ENCODE measurements around the gene VWF.

DNA sequence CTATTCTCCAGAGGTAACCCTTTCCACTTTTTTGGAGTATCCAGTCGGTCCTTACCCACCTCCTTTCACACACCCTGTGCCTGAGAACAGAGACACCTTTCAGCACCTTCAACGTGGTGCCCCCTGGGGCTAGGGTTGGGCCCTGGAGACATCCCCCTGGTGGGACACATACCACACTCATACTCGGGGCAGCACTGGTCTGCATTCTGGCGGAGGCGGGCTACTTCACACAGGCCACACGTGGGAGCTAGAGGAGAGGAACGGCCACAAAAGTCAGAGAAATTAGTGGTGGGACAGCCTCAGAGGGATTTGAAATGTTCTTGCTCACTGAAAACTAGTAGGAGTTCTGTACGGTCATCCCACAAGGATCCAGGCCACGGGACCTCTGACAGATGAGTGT, 139.6 kb downstream of the VWF start:
- TF ChIP-seq, protein P1, sequence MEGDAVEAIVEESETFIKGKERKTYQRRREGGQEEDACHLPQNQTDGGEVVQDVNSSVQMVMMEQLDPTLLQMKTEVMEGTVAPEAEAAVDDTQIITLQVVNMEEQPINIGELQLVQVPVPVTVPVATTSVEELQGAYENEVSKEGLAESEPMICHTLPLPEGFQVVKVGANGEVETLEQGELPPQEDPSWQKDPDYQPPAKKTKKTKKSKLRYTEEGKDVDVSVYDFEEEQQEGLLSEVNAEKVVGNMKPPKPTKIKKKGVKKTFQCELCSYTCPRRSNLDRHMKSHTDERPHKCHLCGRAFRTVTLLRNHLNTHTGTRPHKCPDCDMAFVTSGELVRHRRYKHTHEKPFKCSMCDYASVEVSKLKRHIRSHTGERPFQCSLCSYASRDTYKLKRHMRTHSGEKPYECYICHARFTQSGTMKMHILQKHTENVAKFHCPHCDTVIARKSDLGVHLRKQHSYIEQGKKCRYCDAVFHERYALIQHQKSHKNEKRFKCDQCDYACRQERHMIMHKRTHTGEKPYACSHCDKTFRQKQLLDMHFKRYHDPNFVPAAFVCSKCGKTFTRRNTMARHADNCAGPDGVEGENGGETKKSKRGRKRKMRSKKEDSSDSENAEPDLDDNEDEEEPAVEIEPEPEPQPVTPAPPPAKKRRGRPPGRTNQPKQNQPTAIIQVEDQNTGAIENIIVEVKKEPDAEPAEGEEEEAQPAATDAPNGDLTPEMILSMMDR (IDR thresholded peaks at IDR 0.05; ENCODE audit: low read depth, low read length): no peak
- TF ChIP-seq POLR2A (IDR thresholded peaks at IDR 0.05; ENCODE audit: extremely low read depth, insufficient read length) (no peak), MYC (IDR thresholded peaks at IDR 0.05; ENCODE audit: low read depth, low read length) (no peak)
- TF ChIP-seq, protein P2, sequence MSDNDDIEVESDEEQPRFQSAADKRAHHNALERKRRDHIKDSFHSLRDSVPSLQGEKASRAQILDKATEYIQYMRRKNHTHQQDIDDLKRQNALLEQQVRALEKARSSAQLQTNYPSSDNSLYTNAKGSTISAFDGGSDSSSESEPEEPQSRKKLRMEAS (IDR thresholded peaks at IDR 0.05; ENCODE audit: low read depth, low read length): no peak

All from NB4 (cell line).